ENCODE data around the gene RAP1GAP.

- no peak for TF ChIP-seq CTCF (IDR thresholded peaks at IDR 0.05)
- TF ChIP-seq POLR2A (IDR thresholded peaks at IDR 0.05): no peak
These were observed 51.1 kb downstream of the RAP1GAP start for GRCh38 chr1:21618059-21618458.
